H9 (cell line): ENCODE data around the gene ZCCHC7. TPM values are rescaled to one million over a fixed set of nuclear protein-coding genes. Genes with fewer than 3 reads are reported as not detected.

Experiments used
- DNase-seq: peaks from one replicate; pipeline ENCODE4 v3.0.0-alpha.2; 2017
- H2AFZ ChIP-seq: one replicate; pipeline ENCODE4 v1.6.1; 2013; ENCODE audit warnings: mild to moderate bottlenecking, low read length, control low read depth, moderate library complexity
- H2AK5ac ChIP-seq: 2 replicates; pipeline ENCODE4 v1.6.1; 2013; ENCODE audit warnings: low read length, control low read depth, mixed read lengths; ENCODE audit not compliant: insufficient read length
- H2BK120ac ChIP-seq: one replicate; pipeline ENCODE4 v1.6.1; 2013; ENCODE audit warnings: low read depth, mild to moderate bottlenecking, low read length, control low read depth, inconsistent platforms; ENCODE audit not compliant: poor library complexity, severe bottlenecking
- H2BK12ac ChIP-seq: 2 replicates; pipeline ENCODE4 v1.6.1; 2013; ENCODE audit warnings: low read length, control low read depth, mixed read lengths, low read depth; ENCODE audit not compliant: insufficient read length
- H2BK15ac ChIP-seq: 2 replicates; pipeline ENCODE4 v1.6.1; 2013; ENCODE audit warnings: low read depth, low read length, control low read depth
- H2BK20ac ChIP-seq: one replicate; pipeline ENCODE4 v1.6.1; 2013; ENCODE audit warnings: low read depth, mild to moderate bottlenecking, low read length, control low read depth, inconsistent platforms; ENCODE audit not compliant: poor library complexity, severe bottlenecking
- H2BK5ac ChIP-seq: 2 replicates; pipeline ENCODE4 v1.6.1; 2013; ENCODE audit warnings: low read length, control low read depth, mixed read lengths; ENCODE audit not compliant: insufficient read length
- H3K14ac ChIP-seq: 2 replicates; pipeline ENCODE4 v1.6.1; 2013; ENCODE audit warnings: low read length, control low read depth; ENCODE audit not compliant: insufficient read depth
- H3K18ac ChIP-seq: 2 replicates; pipeline ENCODE4 v1.6.1; 2013; ENCODE audit warnings: low read depth, mild to moderate bottlenecking, mixed read lengths, low read length, control low read depth; ENCODE audit not compliant: insufficient read length
- H3K23ac ChIP-seq: 2 replicates; pipeline ENCODE4 v1.6.1; 2013; ENCODE audit warnings: low read length, control low read depth, mixed read lengths, low read depth; ENCODE audit not compliant: insufficient read length
- H3K23me2 ChIP-seq: 2 replicates; pipeline ENCODE4 v1.6.1; 2013; ENCODE audit warnings: low read depth, mild to moderate bottlenecking, mixed read lengths, low read length, control low read depth; ENCODE audit not compliant: insufficient read length, poor library complexity, severe bottlenecking
- H3K27ac ChIP-seq: 2 replicates; pipeline ENCODE4 v1.5.1; 2013; ENCODE audit warnings: low read length, control low read depth, mixed read lengths, low read depth; ENCODE audit not compliant: insufficient read length
- H3K27me3 ChIP-seq: 2 replicates; pipeline ENCODE4 v1.6.1; 2013; ENCODE audit warnings: low read length, control low read depth, inconsistent platforms; ENCODE audit not compliant: insufficient read depth
- H3K4ac ChIP-seq: 2 replicates; pipeline ENCODE4 v1.6.1; 2013; ENCODE audit warnings: low read depth, mild to moderate bottlenecking, control low read depth, inconsistent platforms, low read length, moderate library complexity
- H3K4me1 ChIP-seq: 2 replicates; pipeline ENCODE4 v1.6.1; 2013; ENCODE audit warnings: low read length, control low read depth, inconsistent platforms; ENCODE audit not compliant: insufficient read depth
- H3K4me2 ChIP-seq: 2 replicates; pipeline ENCODE4 v1.6.1; 2013; ENCODE audit warnings: low read length, control low read depth, mixed read lengths; ENCODE audit not compliant: insufficient read length, insufficient read depth
- H3K56ac ChIP-seq: 2 replicates; pipeline ENCODE4 v1.6.1; 2013; ENCODE audit warnings: low read depth, mild to moderate bottlenecking, mixed read lengths, low read length, control low read depth; ENCODE audit not compliant: insufficient read length
- H3K79me1 ChIP-seq: 2 replicates; pipeline ENCODE4 v1.6.1; 2013; ENCODE audit warnings: low read depth, mild to moderate bottlenecking, moderate library complexity, low read length, control low read depth, inconsistent platforms; ENCODE audit not compliant: insufficient read depth, poor library complexity, severe bottlenecking
- H3K79me2 ChIP-seq: 2 replicates; pipeline ENCODE4 v1.6.1; 2013; ENCODE audit warnings: low read length, control low read depth, inconsistent platforms; ENCODE audit not compliant: insufficient read depth
- H3K9ac ChIP-seq: 2 replicates; pipeline ENCODE4 v1.6.1; 2013; ENCODE audit warnings: low read length, control low read depth, mixed read lengths; ENCODE audit not compliant: insufficient read length; ENCODE audit errors: extremely low read depth
- H3K9me3 ChIP-seq: one replicate; pipeline ENCODE4 v1.6.1; 2013; ENCODE audit warnings: low read depth, low read length, inconsistent platforms; ENCODE audit not compliant: control insufficient read depth
- H3T11ph ChIP-seq: one replicate; pipeline ENCODE4 v1.6.1; 2013; ENCODE audit warnings: mild to moderate bottlenecking, low read length, control low read depth, inconsistent platforms
- H4K20me1 ChIP-seq: one replicate; pipeline ENCODE4 v1.6.1; 2013; ENCODE audit not compliant: control insufficient read depth, insufficient read length, insufficient read depth
- H4K5ac ChIP-seq: 2 replicates; pipeline ENCODE4 v1.6.1; 2013; ENCODE audit warnings: low read depth, mild to moderate bottlenecking, mixed read lengths, low read length, control low read depth; ENCODE audit not compliant: insufficient read length
- H4K8ac ChIP-seq: replicated peaks from 2 replicates; pipeline ENCODE4 v1.6.1; 2013; ENCODE audit warnings: low read length, control low read depth, mixed read lengths, low read depth; ENCODE audit not compliant: insufficient read length
- H4K91ac ChIP-seq: 2 replicates; pipeline ENCODE4 v1.6.1; 2013; ENCODE audit warnings: low read depth, mild to moderate bottlenecking, moderate library complexity, mixed read lengths, low read length, control low read depth; ENCODE audit not compliant: insufficient read length
- H3K27ac Mint-ChIP-seq, 3 experiments: 2 replicates in 2 of 3; 3 replicates in 1 of 3; pipeline ENCODE4 v1.8.0; 2020 to 2021; ENCODE audit warnings: mixed read lengths in 3 of 3, mild to moderate bottlenecking in 1 of 3, moderate library complexity in 1 of 3
- H3K27me3 Mint-ChIP-seq: 2 replicates; pipeline ENCODE4 v1.8.0; 2021; ENCODE audit warnings: low read depth, mild to moderate bottlenecking, moderate library complexity, mixed read lengths
- H3K36me3 Mint-ChIP-seq, 3 experiments: 2 replicates in 2 of 3; 3 replicates in 1 of 3; pipeline ENCODE4 v1.8.0; 2020 to 2021; ENCODE audit warnings: low read depth in 3 of 3, mixed read lengths in 3 of 3; ENCODE audit not compliant: insufficient read depth in 1 of 3
- H3K4me1 Mint-ChIP-seq, 2 experiments: 2 replicates each; pipeline ENCODE4 v1.8.0; 2020; ENCODE audit warnings: mixed read lengths in 2 of 2
- H3K4me3 Mint-ChIP-seq, 2 experiments: 2 replicates in 1 of 2; 3 replicates in 1 of 2; pipeline ENCODE4 v1.8.0; 2020 to 2021; ENCODE audit warnings: mild to moderate bottlenecking in 2 of 2, mixed read lengths in 2 of 2, moderate library complexity in 1 of 2
- H3K9me3 Mint-ChIP-seq, 2 experiments: 2 replicates in 1 of 2; 3 replicates in 1 of 2; pipeline ENCODE4 v1.8.0; 2020; ENCODE audit warnings: mild to moderate bottlenecking in 2 of 2, mixed read lengths in 2 of 2, moderate library complexity in 1 of 2
- CTCF ChIP-seq: fragments of 200-600 bp; sonication (generic); conservative IDR thresholded peaks from 3 replicates; pipeline ENCODE4 v1.8.0; 2021; ENCODE audit warnings: antibody characterized with exemption, mild to moderate bottlenecking
- WGBS: extraction: QIAGEN DNeasy Blood & Tissue Kit; methylation state at CpG from one replicate; pipeline ENCODE4 v1.1.7; 2013; ENCODE audit warnings: missing lambda C conversion rate, low lambda C conversion rate, mixed read lengths; ENCODE audit not compliant: insufficient read length; ENCODE audit errors: extremely low coverage; 5-methylcytosine and 5-hydroxymethylcytosine counted together
- total RNA-seq: library from RNA; stranded (reverse); gene quantifications from 2 replicates; pipeline ENCODE4 v1.2.1, GENCODE V29; 2021

The ZCCHC7 gene
- total RNA-seq, 1 experiment from 2014 or later, result 20.3 TPM

GRCh38 chr9:37264539-37264938 is 144.2 kb downstream of the ZCCHC7 start:
- no peak for TF ChIP-seq CTCF
- Histone ChIP-seq H2AK5ac (no peak overlapping the region), H2BK20ac (no peak overlapping the region), H3K4ac (no peak overlapping the region), H2BK5ac (no peak overlapping the region), H4K8ac (no peak overlapping the region), H3K14ac (no peak overlapping the region), H3K79me1 (no peaks in the 10 kb centered on the region), H3K18ac (no peak overlapping the region), H4K91ac (no peak overlapping the region), H4K5ac (no peak overlapping the region), H2BK12ac (no peak overlapping the region), H3T11ph (no peak overlapping the region), H3K9ac (no peak overlapping the region), H2AFZ (no peak overlapping the region), H4K20me1 (no peaks in the 10 kb centered on the region), H3K56ac (no peak overlapping the region), H3K4me1 (peaks cover 7% of the 10 kb centered on the region; the same call in 1 of the 2 replicates), H3K27me3 (no peaks in the 10 kb centered on the region), H3K27ac (no peak overlapping the region), H3K23ac (no peak overlapping the region), H3K9me3 (no peaks in the 10 kb centered on the region), H3K4me2 (no peak overlapping the region), H3K23me2 (no peaks in the 10 kb centered on the region), H3K79me2 (no peaks in the 10 kb centered on the region), H2BK120ac (no peak overlapping the region), H2BK15ac (no peak overlapping the region)
- Mint-ChIP-seq H3K27ac (peak overlapping the region in 1 of 3 experiments; percentile 17; a peak in 1 of 7 replicates), H3K4me1 (peaks cover 14 to 20% of the 10 kb centered on the region in 2 experiments), H3K4me3 (no peak overlapping the region), H3K36me3 (no peaks in the 10 kb centered on the region; a peak in 1 of 7 replicates), H3K27me3 (no peaks in the 10 kb centered on the region), H3K9me3 (no peaks in the 10 kb centered on the region)
- DNase-seq, result no peak
- no CpG with 5 or more reads among the region's 1 CpG for WGBS
